Measurements from ENCODE around the gene NR2F1-AS1. TPM values are rescaled to one million over a fixed set of nuclear protein-coding genes. Genes with fewer than 3 reads are reported as not detected.

Gene NR2F1-AS1
- total and polyA plus RNA-seq, 2 of the 4 experiments (the other 2 are of a cell fraction) = 12.5 to 12.8 TPM

DNA sequence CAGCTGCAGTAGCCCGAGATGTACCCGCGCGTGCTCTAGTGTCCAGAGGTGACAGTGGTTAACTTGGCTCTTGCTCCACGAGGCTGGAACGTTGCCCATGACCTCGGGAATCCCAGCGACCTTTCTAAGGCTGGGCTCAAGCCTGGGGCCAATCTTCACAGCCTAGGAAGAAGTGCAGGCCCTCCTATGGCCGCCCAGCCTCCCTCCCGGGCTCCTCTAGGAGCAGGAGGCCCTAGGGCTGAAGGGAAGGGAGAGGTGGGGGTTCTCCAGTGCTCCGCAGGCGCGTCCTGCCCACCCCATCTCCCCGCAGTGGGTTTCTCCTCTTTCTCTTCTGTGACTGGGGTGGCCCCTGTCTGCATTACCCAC, 15.3 kb upstream of the NR2F1-AS1 start:
- H2AK5ac ChIP-seq (ENCODE audit: low read depth, low read length) = no peak overlapping the region

More for the DNA sequence above, 15.3 kb upstream of the NR2F1-AS1 start:
- intact Hi-C loops (cut with micrococcal nuclease) = no loop called here
- DNase-seq = no peak
- H3K56ac ChIP-seq (ENCODE audit: extremely low read depth, insufficient read depth, low read length) = no peak overlapping the region
- no peak for TF ChIP-seq MAZ (IDR thresholded peaks at IDR 0.05; ENCODE audit: borderline replicate concordance, low read depth, low read length)
- TF ChIP-seq SMC3 (IDR thresholded peaks at IDR 0.05; ENCODE audit: low read depth, low read length) = no peak
- TF ChIP-seq RAD21 (IDR thresholded peaks at IDR 0.05; ENCODE audit: low read length) = no peak
- no peak for TF ChIP-seq FOS (IDR thresholded peaks at IDR 0.05; ENCODE audit: low read depth, low read length)
- TF ChIP-seq RCOR1 (IDR thresholded peaks at IDR 0.05; ENCODE audit: insufficient replicate concordance, low read length) = no peak
- no peak for TF ChIP-seq CEBPB (IDR thresholded peaks at IDR 0.05; ENCODE audit: low read depth, low read length)
- TF ChIP-seq RFX5 (IDR thresholded peaks at IDR 0.05; ENCODE audit: low read depth, low read length) = no peak
- TF ChIP-seq POLR2A (IDR thresholded peaks at IDR 0.05; ENCODE audit: low read depth, low read length) = no peak
- TF ChIP-seq NFE2L2 (IDR thresholded peaks at IDR 0.05; ENCODE audit: low read depth, low read length) = no peak
- TF ChIP-seq USF2 (IDR thresholded peaks at IDR 0.05; ENCODE audit: low read depth, low read length) = no peak
- dilution Hi-C loops (cut with HindIII; ENCODE audit: low sequenced_read_pairs, unreplicated experiment) = no loop called here
- no peak overlapping the region for H2AFZ ChIP-seq (replicated peaks; ENCODE audit: low read length, poor library complexity)
- no peak overlapping the region for H2AK9ac ChIP-seq (replicated peaks; ENCODE audit: low read depth, low read length, poor library complexity)
- H2BK20ac ChIP-seq (ENCODE audit: low read depth, low read length) = no peak overlapping the region
- no peak overlapping the region for H2BK5ac ChIP-seq (ENCODE audit: low read depth, low read length, poor library complexity, severe bottlenecking)
- no peak overlapping the region for H3K14ac ChIP-seq (replicated peaks; ENCODE audit: low read depth, low read length)
- no peak for ATAC-seq (ENCODE audit: low read depth)
- H3K9ac ChIP-seq (ENCODE audit: low read depth, low read length) = no peak overlapping the region
- peaks cover 32% of the 10 kb centered on the region for H3K36me3 ChIP-seq (ENCODE audit: control insufficient read depth, insufficient read depth, low read length)
- no peak overlapping the region for H3K18ac ChIP-seq (ENCODE audit: low read depth, low read length)
- ChIA-PET POLR2A (ENCODE audit: unreplicated experiment) (no interaction called here), CTCF (no interaction called here)
- no peak overlapping the region for H3K4me2 ChIP-seq (ENCODE audit: low read depth, low read length)
- H3K79me1 ChIP-seq (ENCODE audit: low read depth in 1 of 2, low read length in 2 of 2) = peaks cover 8 to 41% of the 10 kb centered on the region in 2 experiments; a peak in 2 of 4 replicates
- in situ Hi-C loops (cut with MboI; ENCODE audit: low sequenced_read_pairs) = loop anchor here (25.0 kb wide), 2 partner anchors 684 to 1284 kb away; no protein-coding TSS in a partner anchor
- no peak overlapping the region for H3K4me3 ChIP-seq (ENCODE audit: insufficient read depth, low read depth, low read length)
- no peak overlapping the region for H4K5ac ChIP-seq (ENCODE audit: low read depth, low read length)
- H3K9me3 ChIP-seq (ENCODE audit: control insufficient read depth, insufficient read depth, low read length) = no peaks in the 10 kb centered on the region
- peaks cover under 1% of the 10 kb centered on the region for H4K20me1 ChIP-seq (ENCODE audit: insufficient read depth, low read length)
- H4K8ac ChIP-seq (ENCODE audit: low read depth in 2 of 2, low read length in 2 of 2) = no peak overlapping the region
- H3K4ac ChIP-seq (ENCODE audit: low read depth, low read length) = no peak overlapping the region
- H2BK120ac ChIP-seq (ENCODE audit: low read depth, low read length) = no peak overlapping the region
- H3K27ac ChIP-seq (ENCODE audit: insufficient read depth, low read length) = no peak overlapping the region
- no peak overlapping the region for H3K23ac ChIP-seq (ENCODE audit: low read depth, low read length)
- no TSS peak for BruUV-seq (replicated peaks)
- H3K9me1 ChIP-seq (ENCODE audit: insufficient read depth, low read length) = peaks cover 9% of the 10 kb centered on the region; the same call in 1 of the 2 replicates
- H3K27me3 ChIP-seq (ENCODE audit: control insufficient read depth, insufficient read depth, low read length) = no peaks in the 10 kb centered on the region
- H3K4me1 ChIP-seq (ENCODE audit: control insufficient read depth, insufficient read depth, low read length) = peaks cover 30% of the 10 kb centered on the region
- H2BK15ac ChIP-seq (ENCODE audit: low read depth, low read length) = no peak overlapping the region
- 60% methylated on average over 3 of the region's 14 CpGs; no CpG with 5 or more reads in 1 of the 2 experiments for WGBS, 2 experiments (ENCODE audit: extremely low coverage in 2 of 2, insufficient read length in 1 of 2)
- no peak overlapping the region for H4K91ac ChIP-seq (ENCODE audit: insufficient read depth, low read depth, low read length)

Measured in IMR-90 (cell line).